HepG2 (cell line): ENCODE results near the gene MED20.

Experiments used
- CHD4 ChIP-seq: fragments of 200-600 bp; sonication (generic); IDR thresholded peaks from 2 replicates; pipeline ENCODE4 v1.7.0; 2017; ENCODE audit warnings: mild to moderate bottlenecking, low read length, borderline replicate concordance
- FIP1L1 ChIP-seq: fragments of 200-400 bp; formaldehyde crosslinking; IDR thresholded peaks from 2 replicates; pipeline ENCODE4 v1.6.1; 2018; ENCODE audit warnings: low read depth, mild to moderate bottlenecking, low read length, moderate library complexity, borderline replicate concordance; ENCODE audit not compliant: insufficient read depth
- MYC ChIP-seq: sonication (generic); formaldehyde crosslinking; IDR thresholded peaks from 2 replicates; pipeline ENCODE4 v1.9.0; 2021; ENCODE audit warnings: missing genetic modification reagents, borderline replicate concordance
- POLR2A ChIP-seq, 2 experiments: IDR thresholded peaks; 2 replicates each; pipeline ENCODE4 v1.6.1; 2011; ENCODE audit warnings: low read depth in 2 of 2, low read length in 2 of 2, mild to moderate bottlenecking in 1 of 2, moderate library complexity in 1 of 2; ENCODE audit not compliant: insufficient read depth in 1 of 2
- REPIN1 ChIP-seq: sonication (generic); formaldehyde crosslinking; IDR thresholded peaks from 2 replicates; pipeline ENCODE4 v1.8.0; 2022; ENCODE audit warnings: missing genetic modification reagents, low read depth, mild to moderate bottlenecking, borderline replicate concordance
- SMAD3 ChIP-seq: sonication (generic); formaldehyde crosslinking; IDR thresholded peaks from 2 replicates; pipeline ENCODE4 v1.4.0; 2020; ENCODE audit warnings: missing genetic modification reagents
- ZHX1 ChIP-seq: sonication (generic); formaldehyde crosslinking; IDR thresholded peaks from 2 replicates; pipeline ENCODE4 v1.8.1; 2022; ENCODE audit warnings: low read depth, mild to moderate bottlenecking, missing genetic modification reagents
- TF ChIP-seq, protein P1 (sequence below): sonication (generic); formaldehyde crosslinking; IDR thresholded peaks from 2 replicates; pipeline ENCODE4 v1.4.0; 2020; ENCODE audit warnings: missing genetic modification reagents
- TF ChIP-seq, protein P2 (sequence below): sonication (generic); formaldehyde crosslinking; IDR thresholded peaks from 2 replicates; pipeline ENCODE4 v1.5.0; 2020; ENCODE audit warnings: mild to moderate bottlenecking, missing genetic modification reagents, moderate library complexity

DNA sequence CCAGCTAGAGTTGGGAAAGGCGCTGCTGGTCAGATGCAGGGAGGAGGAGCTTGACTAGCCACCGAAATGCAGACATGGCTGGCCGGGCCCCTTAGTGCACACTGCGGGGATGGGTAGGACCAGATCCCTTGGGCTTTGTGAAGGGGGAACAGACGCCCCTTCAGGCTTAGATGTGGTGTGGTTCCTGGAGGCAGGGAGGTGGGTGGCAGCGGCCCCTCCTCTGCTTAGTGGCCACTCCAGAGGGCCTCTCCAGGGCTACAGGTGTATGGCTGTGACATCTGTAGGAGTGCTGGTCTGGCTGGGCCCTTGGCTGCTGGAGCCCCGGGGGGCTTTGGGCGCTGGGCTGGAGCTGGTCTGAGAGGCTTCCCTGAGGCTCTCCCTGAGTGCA lies 14.7 kb upstream of the MED20 start:
- no peak for TF ChIP-seq FIP1L1
- TF ChIP-seq SMAD3 = no peak
- TF ChIP-seq ZHX1 (CRISPR knock-in tag) = no peak
- TF ChIP-seq, protein P1, sequence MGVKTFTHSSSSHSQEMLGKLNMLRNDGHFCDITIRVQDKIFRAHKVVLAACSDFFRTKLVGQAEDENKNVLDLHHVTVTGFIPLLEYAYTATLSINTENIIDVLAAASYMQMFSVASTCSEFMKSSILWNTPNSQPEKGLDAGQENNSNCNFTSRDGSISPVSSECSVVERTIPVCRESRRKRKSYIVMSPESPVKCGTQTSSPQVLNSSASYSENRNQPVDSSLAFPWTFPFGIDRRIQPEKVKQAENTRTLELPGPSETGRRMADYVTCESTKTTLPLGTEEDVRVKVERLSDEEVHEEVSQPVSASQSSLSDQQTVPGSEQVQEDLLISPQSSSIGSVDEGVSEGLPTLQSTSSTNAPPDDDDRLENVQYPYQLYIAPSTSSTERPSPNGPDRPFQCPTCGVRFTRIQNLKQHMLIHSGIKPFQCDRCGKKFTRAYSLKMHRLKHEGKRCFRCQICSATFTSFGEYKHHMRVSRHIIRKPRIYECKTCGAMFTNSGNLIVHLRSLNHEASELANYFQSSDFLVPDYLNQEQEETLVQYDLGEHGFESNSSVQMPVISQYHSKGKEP (CRISPR knock-in tag) = no peak
- TF ChIP-seq, protein P2, sequence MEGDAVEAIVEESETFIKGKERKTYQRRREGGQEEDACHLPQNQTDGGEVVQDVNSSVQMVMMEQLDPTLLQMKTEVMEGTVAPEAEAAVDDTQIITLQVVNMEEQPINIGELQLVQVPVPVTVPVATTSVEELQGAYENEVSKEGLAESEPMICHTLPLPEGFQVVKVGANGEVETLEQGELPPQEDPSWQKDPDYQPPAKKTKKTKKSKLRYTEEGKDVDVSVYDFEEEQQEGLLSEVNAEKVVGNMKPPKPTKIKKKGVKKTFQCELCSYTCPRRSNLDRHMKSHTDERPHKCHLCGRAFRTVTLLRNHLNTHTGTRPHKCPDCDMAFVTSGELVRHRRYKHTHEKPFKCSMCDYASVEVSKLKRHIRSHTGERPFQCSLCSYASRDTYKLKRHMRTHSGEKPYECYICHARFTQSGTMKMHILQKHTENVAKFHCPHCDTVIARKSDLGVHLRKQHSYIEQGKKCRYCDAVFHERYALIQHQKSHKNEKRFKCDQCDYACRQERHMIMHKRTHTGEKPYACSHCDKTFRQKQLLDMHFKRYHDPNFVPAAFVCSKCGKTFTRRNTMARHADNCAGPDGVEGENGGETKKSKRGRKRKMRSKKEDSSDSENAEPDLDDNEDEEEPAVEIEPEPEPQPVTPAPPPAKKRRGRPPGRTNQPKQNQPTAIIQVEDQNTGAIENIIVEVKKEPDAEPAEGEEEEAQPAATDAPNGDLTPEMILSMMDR (CRISPR knock-in tag) = no peak
- TF ChIP-seq MYC (CRISPR knock-in tag) = no peak
- TF ChIP-seq CHD4 = no peak
- TF ChIP-seq POLR2A (IDR thresholded peaks at IDR 0.05; ENCODE audit: insufficient read depth in 1 of 2, low read depth in 2 of 2, low read length in 2 of 2) = 0 out of 4 replicates have a peak, but pooled peaks of 1 of the 2 experiments have one; percentile 43
- no peak for TF ChIP-seq REPIN1 (CRISPR knock-in tag)
